GM21423 (cell line): ENCODE results near the gene FGF9.

Source experiments
- ATAC-seq: cut with Tn5 transposase; IDR thresholded peaks from one replicate; pipeline ENCODE4 v1.9.1; 2021; ENCODE audit warnings: mild to moderate bottlenecking, moderate library complexity; ENCODE audit not compliant: unreplicated experiment

FGF9 gene

DNA sequence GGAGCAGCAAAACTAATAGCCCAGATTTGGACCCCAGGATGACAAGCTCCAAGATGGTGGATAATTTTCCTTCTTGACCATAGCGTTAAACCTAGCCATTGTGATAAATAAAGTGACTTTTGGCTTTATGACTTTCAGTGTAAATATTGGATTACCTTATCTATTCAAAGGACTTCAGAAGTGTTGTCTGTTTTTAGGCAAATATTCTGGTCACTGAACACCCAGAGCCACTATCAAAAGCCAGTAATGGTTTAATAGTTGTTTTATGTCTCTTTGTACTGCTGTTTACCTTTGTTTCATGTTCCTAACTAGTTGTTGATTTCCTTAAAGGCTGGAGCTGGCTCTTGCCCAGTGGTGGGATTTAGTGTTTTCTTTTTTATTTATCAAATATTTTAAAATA, 81.6 kb downstream of the FGF9 start:
- no peak for ATAC-seq

DNA sequence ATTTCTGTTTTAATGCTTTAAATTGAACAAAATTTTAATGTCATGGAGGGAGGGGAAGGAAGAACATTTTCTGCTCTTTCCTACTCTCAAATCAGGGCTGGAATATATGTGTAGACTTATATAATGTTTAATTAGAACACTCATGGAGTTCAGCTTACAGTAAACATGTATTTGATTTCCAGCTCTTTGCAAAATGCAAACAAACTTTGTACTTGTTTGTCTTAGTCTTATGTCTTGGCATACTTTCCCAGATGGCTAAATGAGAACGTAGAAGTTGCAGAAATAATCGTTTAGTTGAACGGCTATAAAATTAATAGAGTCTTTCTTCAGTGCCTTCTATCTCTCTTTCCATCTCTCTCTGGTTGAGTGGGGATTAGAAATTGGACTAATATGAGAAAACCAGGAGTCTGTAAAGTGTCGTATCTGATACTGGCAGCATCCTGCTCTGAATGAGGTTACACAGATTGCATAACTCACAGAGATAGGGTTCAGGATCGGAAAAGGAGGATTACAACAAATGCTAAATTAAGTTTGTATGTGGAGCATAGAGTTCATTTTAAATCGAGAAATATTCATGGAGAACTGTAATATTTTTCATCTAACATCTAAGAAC, 82.3 kb downstream of the FGF9 start:
- ATAC-seq: no peak
